Caco-2 (cell line): ENCODE data around the gene ATG4D. TPM values are rescaled to one million over a fixed set of nuclear protein-coding genes. Genes with fewer than 3 reads are reported as not detected.
A peak's percentile ranks its signal among the peaks of the same experiment; 100 is the strongest.

ENCODE experiments used
- BruUV-seq: library from RNA; stranded (reverse); fragments of 400-500 nt; replicated peaks from 2 replicates; lab custom pipeline; 2021; lab: Mats Ljungman, UMichigan
- CTCF ChIA-PET: fragments of 300-600 bp; sonication (Branson Sonifier 250); formaldehyde crosslinking; loops from one replicate; lab custom pipeline; 2022; ENCODE audit warnings: antibody characterized with exemption; lab: Charles Lee
- POLR2A ChIA-PET: fragments of 300-600 bp; sonication (Branson Sonifier 250); formaldehyde crosslinking; loops from one replicate; lab custom pipeline; 2022; ENCODE audit warnings: antibody characterized with exemption; lab: Charles Lee
- DNase-seq, 2 experiments: peaks; one replicate each; pipeline versions ENCODE4 v3.0.0 to v3.0.0-alpha.2; 2020 to 2022
- H3K27me3 ChIP-seq: replicated peaks from 2 replicates; pipeline ENCODE4 v1.6.0; 2011; ENCODE audit warnings: low read length; ENCODE audit not compliant: control insufficient read depth, insufficient read depth
- H3K36me3 ChIP-seq: 2 replicates; pipeline ENCODE4 v1.5.1; 2011; ENCODE audit warnings: low read length; ENCODE audit not compliant: control insufficient read depth, insufficient read depth
- H3K4me1 ChIP-seq: fragments of 250-450 bp; sonication (Bioruptor Pico); 2 replicates; pipeline ENCODE4 v1.5.1; 2020; ENCODE audit warnings: mild to moderate bottlenecking
- H3K4me3 ChIP-seq: 2 replicates; pipeline ENCODE4 v1.5.1; 2011; ENCODE audit warnings: low read depth, mild to moderate bottlenecking, control low read depth, low read length
- H3K9me3 ChIP-seq: fragments of 250-450 bp; sonication (Bioruptor Pico); 2 replicates; pipeline ENCODE4 v1.5.1; 2020; ENCODE audit warnings: mild to moderate bottlenecking, moderate library complexity
- H3K27ac Mint-ChIP-seq: one replicate; pipeline ENCODE4 v1.8.0; 2022; ENCODE audit warnings: mixed read lengths; ENCODE audit not compliant: unreplicated experiment
- H3K27me3 Mint-ChIP-seq: one replicate; pipeline ENCODE4 v1.8.0; 2022; ENCODE audit warnings: mixed read lengths; ENCODE audit not compliant: insufficient read depth, unreplicated experiment
- H3K36me3 Mint-ChIP-seq: one replicate; pipeline ENCODE4 v1.8.0; 2022; ENCODE audit warnings: mild to moderate bottlenecking, mixed read lengths; ENCODE audit not compliant: insufficient read depth, unreplicated experiment
- H3K4me1 Mint-ChIP-seq: one replicate; pipeline ENCODE4 v1.8.0; 2022; ENCODE audit warnings: low read depth, mixed read lengths; ENCODE audit not compliant: unreplicated experiment
- H3K4me3 Mint-ChIP-seq: one replicate; pipeline ENCODE4 v1.8.0; 2022; ENCODE audit warnings: mild to moderate bottlenecking, moderate library complexity, mixed read lengths; ENCODE audit not compliant: unreplicated experiment
- H3K9me3 Mint-ChIP-seq: one replicate; pipeline ENCODE4 v1.8.0; 2022; ENCODE audit warnings: mixed read lengths; ENCODE audit not compliant: unreplicated experiment
- CTCF ChIP-seq, 2 experiments: fragments of 200-600 bp in 1 of 2; IDR thresholded peaks; 1 replicate in 1 of 2; 2 replicates in 1 of 2; pipeline versions ENCODE4 v1.5.1 to v1.8.0; 2011 to 2022; ENCODE audit warnings: antibody characterized with exemption in 1 of 2, control low read depth in 1 of 2, inconsistent platforms in 1 of 2, low read depth in 1 of 2, low read length in 1 of 2, mild to moderate bottlenecking in 1 of 2, moderate library complexity in 1 of 2; ENCODE audit not compliant: insufficient read depth in 1 of 2, severe bottlenecking in 1 of 2, unreplicated experiment in 1 of 2
- intact Hi-C: fragments of 100-400 bp; cut with micrococcal nuclease; formaldehyde crosslinking; loops from one replicate; pipeline ENCODE4 v1.10.0; 2022; ENCODE audit not compliant: unreplicated experiment
- total RNA-seq: library from RNA; stranded (reverse); gene quantifications from 2 replicates; pipeline ENCODE4 v1.2.3, GENCODE V29; 2022

ATG4D gene
- total RNA-seq, 1 experiment from 2014 or later = 34.3 TPM

GRCh38 chr19:10567656-10568055 is 24.0 kb downstream of the ATG4D start:
- no peaks in the 10 kb centered on the region for H3K27me3 ChIP-seq
- intact Hi-C loops = loop anchor here (2.0 to 5.0 kb wide), 4 partner anchors 65 to 165 kb away; partner anchors contain the start of genes CDC37, ILF3 and KEAP1
- H3K27ac Mint-ChIP-seq = peak overlapping the region; percentile 65
- H3K4me1 Mint-ChIP-seq = peaks cover 19% of the 10 kb centered on the region
- ChIA-PET POLR2A (no interaction called here), CTCF (interaction anchor here (0.6 kb wide), 1 partner anchor 73 kb away, joined by 4 read pairs; no protein-coding TSS in a partner anchor)
- no peaks in the 10 kb centered on the region for H3K27me3 Mint-ChIP-seq
- BruUV-seq = no TSS peak
- no peaks in the 10 kb centered on the region for H3K9me3 ChIP-seq
- DNase-seq = no peak
- H3K9me3 Mint-ChIP-seq = no peaks in the 10 kb centered on the region
- peak overlapping the region; percentile 96 for H3K4me3 Mint-ChIP-seq
- peaks cover 55% of the 10 kb centered on the region for H3K36me3 Mint-ChIP-seq
- peak overlapping the region; percentile 57 for H3K4me3 ChIP-seq
- peaks cover 6% of the 10 kb centered on the region; the same call in 1 of the 2 replicates for H3K4me1 ChIP-seq
- TF ChIP-seq CTCF (IDR thresholded peaks at IDR 0.05; ENCODE audit: insufficient read depth in 1 of 2, low read depth in 1 of 2, low read length in 1 of 2, severe bottlenecking in 1 of 2, unreplicated experiment in 1 of 2) = no peak
- no peaks in the 10 kb centered on the region for H3K36me3 ChIP-seq

GRCh38 chr19:10568062-10568825 is 24.5 kb downstream of the ATG4D start:
- POLR2A ChIA-PET = no interaction called here

More at GRCh38 chr19:10568062-10568825, 24.5 kb downstream of the ATG4D start:
- peak in 1 of 2 experiments; percentile 69 for DNase-seq
- Histone ChIP-seq H3K36me3 (no peaks in the 10 kb centered on the region), H3K4me1 (peaks cover 9% of the 10 kb centered on the region; the same call in 1 of the 2 replicates), H3K9me3 (no peaks in the 10 kb centered on the region), H3K27me3 (no peaks in the 10 kb centered on the region), H3K4me3 (peak overlapping the region; percentile 57)
- CTCF ChIA-PET = no interaction called here
- no peak for TF ChIP-seq CTCF (IDR thresholded peaks at IDR 0.05; ENCODE audit: insufficient read depth in 1 of 2, low read depth in 1 of 2, low read length in 1 of 2, severe bottlenecking in 1 of 2, unreplicated experiment in 1 of 2)
- Mint-ChIP-seq H3K27ac (peak overlapping the region; percentile 65), H3K4me1 (peaks cover 20% of the 10 kb centered on the region), H3K36me3 (peaks cover 60% of the 10 kb centered on the region), H3K9me3 (no peaks in the 10 kb centered on the region), H3K4me3 (peak overlapping the region; percentile 96), H3K27me3 (no peaks in the 10 kb centered on the region)
- BruUV-seq = no TSS peak
- intact Hi-C loops = loop anchor here (2.0 to 5.0 kb wide), 4 partner anchors 66 to 165 kb away; partner anchors contain the start of genes CDC37, ILF3 and KEAP1
